Heart left ventricle (tissue), 16 donors: ENCODE measurements around the gene INO80C. TPM values are rescaled to one million over a fixed set of nuclear protein-coding genes. Genes with fewer than 3 reads are reported as not detected.

Experiments used
- ATAC-seq, 4 donors: fragments of 200-7000 bp; cut with Tn5 transposase; one replicate each; pipeline ENCODE4 v1.9.1; 2020 to 2022; ENCODE audit warnings: moderate library complexity in 4 of 4, mild to moderate bottlenecking in 3 of 4, moderate number of reproducible peaks in 1 of 4
- DNase-seq, 5 donors: peaks; one replicate each; pipeline ENCODE4 v3.0.0-alpha.2; 2020
- H3K27ac ChIP-seq, 12 donors: fragments of 200-600 bp; sonication (generic) in 4 of 12; one replicate each; pipeline versions ENCODE4 v1.5.0 to v1.8.0; 2016 to 2022; ENCODE audit warnings: mild to moderate bottlenecking in 2 of 12
- H3K27me3 ChIP-seq, 9 donors: fragments of 200-600 bp; sonication (generic) in 2 of 9; one replicate each; pipeline versions ENCODE4 v1.5.1 to v1.8.0; 2016 to 2022; ENCODE audit warnings: mild to moderate bottlenecking in 3 of 9
- H3K36me3 ChIP-seq, 9 donors: fragments of 200-600 bp; sonication (generic) in 2 of 9; one replicate each; pipeline versions ENCODE4 v1.5.0 to v1.8.0; 2018 to 2022; ENCODE audit warnings: mild to moderate bottlenecking in 2 of 9
- H3K4me1 ChIP-seq, 12 donors: fragments of 200-600 bp; sonication (generic) in 4 of 12; one replicate each; pipeline versions ENCODE4 v1.5.0 to v1.8.0; 2016 to 2022; ENCODE audit warnings: mild to moderate bottlenecking in 3 of 12
- H3K4me3 ChIP-seq, 12 donors: fragments of 200-600 bp; sonication (generic) in 4 of 12; one replicate each; pipeline versions ENCODE4 v1.5.0 to v1.8.0; 2017 to 2022; ENCODE audit warnings: mild to moderate bottlenecking in 9 of 12, moderate library complexity in 4 of 12
- H3K9me3 ChIP-seq, 12 donors: fragments of 200-600 bp; sonication (generic) in 4 of 12; one replicate each; pipeline versions ENCODE4 v1.5.0 to v1.8.0; 2016 to 2022; ENCODE audit warnings: mild to moderate bottlenecking in 1 of 12
- CTCF ChIP-seq, 12 donors: fragments of 200-600 bp; sonication (generic) in 4 of 12; IDR thresholded peaks; one replicate each; pipeline versions ENCODE4 v1.5.0 to v1.8.0; 2018 to 2022; ENCODE audit warnings: antibody characterized with exemption in 12 of 12, mild to moderate bottlenecking in 5 of 12
- POLR2A ChIP-seq, 2 donors: fragments of 450-650 bp; IDR thresholded peaks; one replicate each; pipeline ENCODE4 v1.6.1; 2017; ENCODE audit warnings: antibody characterized with exemption in 2 of 2, mild to moderate bottlenecking in 2 of 2, moderate library complexity in 2 of 2
- WGBS, 4 donors: extraction: QIAGEN DNeasy Blood & Tissue Kit in 2 of 4; methylation state at CpG; one replicate each; pipeline versions ENCODE4 v1.1.5 to v1.1.7; 2013 to 2018; 5-methylcytosine and 5-hydroxymethylcytosine counted together
- intact Hi-C, 10 donors: fragments of 100-400 bp; cut with DNase I; formaldehyde crosslinking; loops; one replicate each; pipeline versions ENCODE4 v1.11.1 to v1.14.2; 2022
- polyA plus RNA-seq, 2 donors: library from polyadenylated mRNA; stranded (reverse); fragments of 200-250 nt; gene quantifications; one replicate each; pipeline ENCODE4 v1.2.3, GENCODE V29; 2013
- total RNA-seq, 9 donors: library from RNA; depleted of rRNA in 2 of 9; stranded (reverse); fragments of >200 nt in 2 of 9; fragmentation: NEBNext Ultra II Directional in 3 of 9; extraction: Animal tissue kit (Norgen Biotek cat#: 25700) in 3 of 9; gene quantifications; one replicate each; pipeline versions ENCODE4 v1.1.0 to v1.2.4, GENCODE V29; 2016 to 2023
- donor health status: ischemic (EF 13 %, LVEDD 7.1; RV severe dilation, severe dysfunction).
- donor health status: healthy with polysubstance abuse.
- donor health status: DM: no; HTN: yes; CAD: no.
- donor health status: DM: no; HTN: no; CAD: no.
- donor health status: ischemic (EF 25% LVEDD 6.9; RV normal size, moderate dysfunction).
- donor health status: ischemic (EF 25% LVEDD 5.7; RV mildly dilated, moderate dysfunction).
- donor health status: healthy.
- donor health status: DM: yes; HTN: yes; CAD: no.
- donor health status: ischemic (EF 35%, LVEDD 5.7; RV mildly dilated, moderate dysfunction).
- donor health status: nonischemic (EF 11% LVEDD 7.7; RV severe dilation, severe dysfunction).
- donor health status: DM: yes; HTN: yes; CAD: no.
- donor health status: PGD.
- donor health status: ischemic (EF 29% LVEDD 5.4; RV normal size, mild dysfunction).
- donor health status: nonischemic (EF 23%, LVEDD 6.1; RV moderate dilation, normal function).

Gene INO80C
- total and polyA plus RNA-seq, 11 donors = 5.6 to 29.0 (median 22.3) TPM

GRCh38 chr18:35451916-35452315, 45.8 kb downstream of the INO80C start:
- WGBS, 4 donors = 95 to 99% (median 97%) methylated on average over 1 of the region's 1 CpG
- Histone ChIP-seq H3K27ac (no peak overlapping the region), H3K36me3 (no peaks in the 10 kb centered on the region), H3K9me3 (no peaks in the 10 kb centered on the region), H3K4me3 (no peak overlapping the region), H3K27me3 (no peaks in the 10 kb centered on the region), H3K4me1 (peaks cover 0 to 4% (median 0%) of the 10 kb centered on the region in 12 donors)
- ATAC-seq (no peak), DNase-seq (no peak)
- intact Hi-C loops = loop anchor here in 1 of 10 donors (10.0 kb wide), 1 partner anchor 47 kb away; no protein-coding TSS in a partner anchor
- TF ChIP-seq CTCF (IDR thresholded peaks at IDR 0.05) (no peak), POLR2A (IDR thresholded peaks at IDR 0.05) (no peak)

DNA sequence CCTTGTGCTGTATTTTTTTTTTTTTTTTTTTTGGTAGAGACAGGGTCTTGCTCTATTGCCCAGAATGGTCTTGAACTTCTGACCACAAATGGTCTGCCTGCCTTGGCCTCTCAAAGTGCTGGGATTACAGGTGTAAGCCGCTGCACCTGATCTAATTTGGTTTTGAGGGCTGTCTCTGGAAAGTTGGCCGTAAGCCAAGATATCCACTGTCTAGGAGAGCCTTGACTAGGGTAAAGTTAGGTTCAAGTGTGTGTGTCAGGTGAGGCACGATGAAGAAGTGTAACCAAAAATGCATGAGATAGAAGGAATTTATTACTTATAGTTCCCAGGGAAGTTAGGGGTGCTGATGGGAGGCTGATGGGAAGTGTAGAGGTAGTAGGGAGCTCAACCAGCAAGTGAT, 46.7 kb downstream of the INO80C start:
- no peak overlapping the region for H3K27ac ChIP-seq
- DNase-seq (no peak), ATAC-seq (no peak)
- H3K27me3 ChIP-seq = no peaks in the 10 kb centered on the region
- no peaks in the 10 kb centered on the region for H3K36me3 ChIP-seq
- H3K4me1 ChIP-seq = no peaks in the 10 kb centered on the region
- TF ChIP-seq POLR2A (IDR thresholded peaks at IDR 0.05) (no peak), CTCF (IDR thresholded peaks at IDR 0.05) (no peak)
- no peaks in the 10 kb centered on the region for H3K9me3 ChIP-seq
- WGBS, 4 donors = 73 to 89% (median 84%) methylated on average over 3 of the region's 3 CpGs
- intact Hi-C loops = loop anchor here in 1 of 10 donors (10.0 kb wide), 1 partner anchor 46 kb away; no protein-coding TSS in a partner anchor
- no peak overlapping the region for H3K4me3 ChIP-seq

- Histone ChIP-seq H3K36me3 (no peaks in the 10 kb centered on the region), H3K9me3 (no peaks in the 10 kb centered on the region), H3K27ac (no peak overlapping the region), H3K4me3 (no peak overlapping the region), H3K4me1 (peaks cover 0 to 8% (median 2%) of the 10 kb centered on the region in 12 donors), H3K27me3 (no peaks in the 10 kb centered on the region)
- 83 to 91% (median 88%) methylated on average over 6 of the region's 6 CpGs for WGBS, 4 donors
- ATAC-seq (no peak), DNase-seq (no peak)
- intact Hi-C loops = no loop called here
- TF ChIP-seq POLR2A (IDR thresholded peaks at IDR 0.05) (no peak), CTCF (IDR thresholded peaks at IDR 0.05) (no peak)
These were observed 53.1 kb downstream of the INO80C start for GRCh38 chr18:35444636-35445035.

DNA sequence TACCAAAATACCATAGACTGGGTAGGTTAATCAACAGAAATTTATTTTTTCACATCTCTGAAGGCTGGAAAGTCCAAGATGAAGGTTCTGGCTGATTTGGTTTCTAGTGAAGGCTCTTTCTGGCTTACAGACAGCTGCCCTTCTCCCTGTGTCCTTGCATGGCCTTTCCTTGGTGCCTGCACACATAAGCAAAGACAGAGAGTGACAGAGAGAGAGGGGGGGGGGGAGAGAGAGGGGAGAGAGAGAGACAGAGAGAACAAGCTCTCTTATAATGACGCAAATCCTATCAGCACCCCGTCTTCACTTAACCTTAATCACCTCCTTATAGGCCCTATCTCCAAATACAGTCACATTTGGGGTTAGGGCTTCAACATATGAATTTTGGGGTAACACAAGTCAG, 53.9 kb downstream of the INO80C start:
- H3K9me3 ChIP-seq = no peaks in the 10 kb centered on the region
- H3K27me3 ChIP-seq = no peaks in the 10 kb centered on the region
- no peak overlapping the region for H3K27ac ChIP-seq
- no peak for TF ChIP-seq POLR2A (IDR thresholded peaks at IDR 0.05)
- TF ChIP-seq CTCF (IDR thresholded peaks at IDR 0.05) = no peak
- H3K4me1 ChIP-seq = peaks cover 0 to 8% (median 2%) of the 10 kb centered on the region in 12 donors
- WGBS, 4 donors = 27 to 64% (median 45%) methylated on average over 2 of the region's 2 CpGs
- ATAC-seq = peak; percentile 45 to 81 (median 58)
- DNase-seq = no peak
- no peak overlapping the region for H3K4me3 ChIP-seq
- no peaks in the 10 kb centered on the region for H3K36me3 ChIP-seq
- intact Hi-C loops = no loop called here
